BJ (cell line): ENCODE results near the gene GJB6. TPM values are rescaled to one million over a fixed set of nuclear protein-coding genes. Genes with fewer than 3 reads are reported as not detected.

ENCODE experiments used
- CTCF ChIA-PET: fragments of 350-600 bp; formaldehyde crosslinking; extraction: SDS; loops from one replicate; lab custom pipeline; 2021; ENCODE audit warnings: antibody characterized with exemption, inconsistent platforms; lab: Yijun Ruan, JAX
- POLR2A ChIA-PET: fragments of 300-600 bp; sonication (Branson Sonifier 250); formaldehyde crosslinking; extraction: SDS; loops from one replicate; lab custom pipeline; 2021; ENCODE audit warnings: antibody characterized with exemption; lab: Charles Lee
- DNase-seq: peaks from one replicate; pipeline ENCODE4 v3.0.0-alpha.2; 2011; ENCODE audit warnings: low read depth
- H3K27me3 ChIP-seq: 2 replicates; pipeline ENCODE4 v1.6.0; 2011; ENCODE audit warnings: low read length; ENCODE audit not compliant: control insufficient read depth, insufficient read depth
- H3K36me3 ChIP-seq: 2 replicates; pipeline ENCODE4 v1.5.1; 2011; ENCODE audit warnings: low read length; ENCODE audit not compliant: control insufficient read depth, insufficient read depth
- H3K4me3 ChIP-seq: 2 replicates; pipeline ENCODE4 v1.5.1; 2011; ENCODE audit warnings: low read depth, mild to moderate bottlenecking, control low read depth, low read length
- polyA plus RNA-seq: library from polyadenylated mRNA; depleted of rRNA; stranded (reverse); fragments of >200 nt; gene quantifications from 2 replicates; pipeline ENCODE4 v1.2.3, GENCODE V29; 2011
- TF ChIP-seq, protein P1 (sequence below): IDR thresholded peaks from 2 replicates; pipeline ENCODE4 v1.5.1; 2011; ENCODE audit warnings: low read depth, mild to moderate bottlenecking, control low read depth, inconsistent platforms, low read length, moderate library complexity; ENCODE audit not compliant: insufficient read depth

Gene GJB6
- polyA plus RNA-seq, 1 experiment = not detected

DNA sequence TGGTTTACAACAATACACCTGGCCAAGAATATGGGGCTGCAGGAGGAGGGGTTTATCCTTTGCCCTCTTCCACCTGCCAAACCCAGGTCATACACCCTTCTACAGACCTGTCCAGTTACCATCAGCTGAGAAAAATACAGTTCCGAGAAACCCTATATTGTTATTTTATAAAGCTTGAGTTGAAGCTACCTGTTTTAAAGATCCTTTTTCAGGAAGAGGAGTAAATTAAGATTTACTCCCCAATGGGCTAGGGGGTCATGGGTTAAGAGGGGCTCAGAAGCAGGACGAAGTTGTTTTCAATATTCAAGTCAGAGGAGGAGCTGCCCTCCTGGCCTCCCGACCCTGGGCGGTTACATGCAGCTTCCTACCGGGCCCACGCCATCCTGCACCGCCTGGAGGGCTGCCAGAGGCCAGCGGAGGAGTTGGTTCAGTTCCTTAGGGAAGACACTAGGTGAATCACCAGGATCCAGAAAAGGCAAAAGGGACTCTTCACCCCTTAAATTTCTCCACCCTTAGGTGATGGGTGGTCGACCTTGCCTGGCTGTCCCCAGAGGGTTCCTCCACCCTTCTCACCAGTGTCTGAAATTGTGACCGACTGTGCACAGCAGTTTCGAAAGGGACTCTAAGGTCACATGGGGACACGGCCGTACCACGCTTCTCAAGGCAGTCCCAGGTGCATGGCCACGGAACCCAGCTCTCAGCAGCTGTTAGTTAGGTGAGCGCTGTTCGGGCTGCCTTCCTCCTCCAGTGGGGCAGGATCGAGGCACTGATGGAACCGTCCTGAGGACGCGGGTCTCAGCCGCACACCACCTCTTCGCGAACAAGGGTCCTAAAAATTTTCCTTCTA, 40.6 kb downstream of the GJB6 start:
- POLR2A ChIA-PET = no interaction called here
- no peak overlapping the region for H3K4me3 ChIP-seq
- no peak for DNase-seq
- no peaks in the 10 kb centered on the region for H3K36me3 ChIP-seq
- peaks cover 43% of the 10 kb centered on the region for H3K27me3 ChIP-seq
- TF ChIP-seq, protein P1, sequence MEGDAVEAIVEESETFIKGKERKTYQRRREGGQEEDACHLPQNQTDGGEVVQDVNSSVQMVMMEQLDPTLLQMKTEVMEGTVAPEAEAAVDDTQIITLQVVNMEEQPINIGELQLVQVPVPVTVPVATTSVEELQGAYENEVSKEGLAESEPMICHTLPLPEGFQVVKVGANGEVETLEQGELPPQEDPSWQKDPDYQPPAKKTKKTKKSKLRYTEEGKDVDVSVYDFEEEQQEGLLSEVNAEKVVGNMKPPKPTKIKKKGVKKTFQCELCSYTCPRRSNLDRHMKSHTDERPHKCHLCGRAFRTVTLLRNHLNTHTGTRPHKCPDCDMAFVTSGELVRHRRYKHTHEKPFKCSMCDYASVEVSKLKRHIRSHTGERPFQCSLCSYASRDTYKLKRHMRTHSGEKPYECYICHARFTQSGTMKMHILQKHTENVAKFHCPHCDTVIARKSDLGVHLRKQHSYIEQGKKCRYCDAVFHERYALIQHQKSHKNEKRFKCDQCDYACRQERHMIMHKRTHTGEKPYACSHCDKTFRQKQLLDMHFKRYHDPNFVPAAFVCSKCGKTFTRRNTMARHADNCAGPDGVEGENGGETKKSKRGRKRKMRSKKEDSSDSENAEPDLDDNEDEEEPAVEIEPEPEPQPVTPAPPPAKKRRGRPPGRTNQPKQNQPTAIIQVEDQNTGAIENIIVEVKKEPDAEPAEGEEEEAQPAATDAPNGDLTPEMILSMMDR = no peak
- CTCF ChIA-PET = interaction anchor here (0.7 to 3.5 kb wide), 4 partner anchors 9 to 733 kb away, joined by 3 to 21 read pairs (median 5); no protein-coding TSS in a partner anchor

DNA sequence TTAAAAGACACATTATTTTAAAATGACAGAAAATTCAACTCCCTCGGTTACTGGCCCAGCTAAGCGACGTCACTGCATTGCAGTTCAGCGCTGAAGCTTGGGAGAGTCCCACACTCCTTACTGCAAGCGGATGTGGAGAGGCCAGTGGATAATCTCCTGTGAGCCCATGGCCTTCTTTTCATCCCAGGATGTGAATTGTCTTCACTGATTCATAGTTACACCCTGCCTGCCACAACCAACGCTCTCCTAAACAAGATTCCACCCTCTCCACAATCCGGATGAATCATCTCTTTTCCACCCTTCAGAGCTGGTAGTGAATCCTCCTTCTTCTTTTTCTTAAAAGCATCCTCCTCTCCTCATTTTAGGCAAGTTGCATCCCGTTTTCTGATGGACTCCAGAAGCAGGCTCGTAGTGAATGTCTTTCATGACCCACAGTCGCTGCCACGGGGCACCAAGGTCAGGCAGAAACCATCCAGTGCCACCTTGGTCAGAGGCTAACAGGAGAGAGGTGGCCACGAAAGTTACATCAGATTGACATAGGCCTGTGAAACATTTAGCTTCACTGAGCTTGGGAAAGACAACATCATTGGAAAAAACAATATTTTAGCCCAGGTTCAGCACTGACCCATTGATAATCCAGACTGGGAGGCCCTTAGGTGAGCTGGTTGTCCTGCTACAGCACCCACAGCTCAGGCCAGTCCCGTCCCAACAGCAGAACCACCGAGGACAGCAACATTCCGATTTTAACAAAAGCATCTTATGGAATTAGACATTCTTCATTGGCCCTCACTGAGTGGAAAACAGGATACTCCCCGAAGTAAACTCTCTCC, 41.4 kb downstream of the GJB6 start:
- no peak for DNase-seq

GRCh38 chr13:20190076-20190475, 42.0 kb downstream of the GJB6 start:
- Histone ChIP-seq H3K27me3 (peaks cover 43% of the 10 kb centered on the region), H3K4me3 (no peak overlapping the region), H3K36me3 (no peaks in the 10 kb centered on the region)
- ChIA-PET CTCF (interaction anchor here (1.4 to 3.5 kb wide), 2 partner anchors 8 to 735 kb away, joined by 6 to 21 read pairs; no protein-coding TSS in a partner anchor), POLR2A (no interaction called here)
- TF ChIP-seq, protein P1 = no peak
- no peak for DNase-seq

More for the DNA sequence above, 41.4 kb downstream of the GJB6 start:
- CTCF ChIA-PET = interaction anchor here (1.3 to 3.5 kb wide), 3 partner anchors 8 to 734 kb away, joined by 4 to 21 read pairs (median 6); no protein-coding TSS in a partner anchor
- POLR2A ChIA-PET = no interaction called here
- TF ChIP-seq, protein P1 = no peak
- Histone ChIP-seq H3K27me3 (peaks cover 43% of the 10 kb centered on the region), H3K36me3 (no peaks in the 10 kb centered on the region), H3K4me3 (no peak overlapping the region)

GRCh38 chr13:20188667-20189553, 43.2 kb downstream of the GJB6 start:
- no peak overlapping the region for H3K4me3 ChIP-seq
- ChIA-PET CTCF (interaction anchor here (2.4 to 3.5 kb wide), 2 partner anchors 7 to 9 kb away, joined by 9 to 21 read pairs; no protein-coding TSS in a partner anchor), POLR2A (no interaction called here)
- TF ChIP-seq, protein P1 = no peak
- H3K36me3 ChIP-seq = no peaks in the 10 kb centered on the region
- no peak for DNase-seq
- peaks cover 40% of the 10 kb centered on the region for H3K27me3 ChIP-seq
